H9 (cell line): ENCODE measurements around the gene HIP1R. TPM values are rescaled to one million over a fixed set of nuclear protein-coding genes. Genes with fewer than 3 reads are reported as not detected.

Experiments used
- DNase-seq: peaks from one replicate; pipeline ENCODE4 v3.0.0-alpha.2; 2017
- H2AFZ ChIP-seq: one replicate; pipeline ENCODE4 v1.6.1; 2013; ENCODE audit warnings: mild to moderate bottlenecking, low read length, control low read depth, moderate library complexity
- H2AK5ac ChIP-seq: 2 replicates; pipeline ENCODE4 v1.6.1; 2013; ENCODE audit warnings: low read length, control low read depth, mixed read lengths; ENCODE audit not compliant: insufficient read length
- H2BK120ac ChIP-seq: one replicate; pipeline ENCODE4 v1.6.1; 2013; ENCODE audit warnings: low read depth, mild to moderate bottlenecking, low read length, control low read depth, inconsistent platforms; ENCODE audit not compliant: poor library complexity, severe bottlenecking
- H2BK12ac ChIP-seq: 2 replicates; pipeline ENCODE4 v1.6.1; 2013; ENCODE audit warnings: low read length, control low read depth, mixed read lengths, low read depth; ENCODE audit not compliant: insufficient read length
- H2BK15ac ChIP-seq: 2 replicates; pipeline ENCODE4 v1.6.1; 2013; ENCODE audit warnings: low read depth, low read length, control low read depth
- H2BK20ac ChIP-seq: one replicate; pipeline ENCODE4 v1.6.1; 2013; ENCODE audit warnings: low read depth, mild to moderate bottlenecking, low read length, control low read depth, inconsistent platforms; ENCODE audit not compliant: poor library complexity, severe bottlenecking
- H2BK5ac ChIP-seq: 2 replicates; pipeline ENCODE4 v1.6.1; 2013; ENCODE audit warnings: low read length, control low read depth, mixed read lengths; ENCODE audit not compliant: insufficient read length
- H3K14ac ChIP-seq: 2 replicates; pipeline ENCODE4 v1.6.1; 2013; ENCODE audit warnings: low read length, control low read depth; ENCODE audit not compliant: insufficient read depth
- H3K18ac ChIP-seq: 2 replicates; pipeline ENCODE4 v1.6.1; 2013; ENCODE audit warnings: low read depth, mild to moderate bottlenecking, mixed read lengths, low read length, control low read depth; ENCODE audit not compliant: insufficient read length
- H3K23ac ChIP-seq: 2 replicates; pipeline ENCODE4 v1.6.1; 2013; ENCODE audit warnings: low read length, control low read depth, mixed read lengths, low read depth; ENCODE audit not compliant: insufficient read length
- H3K23me2 ChIP-seq: 2 replicates; pipeline ENCODE4 v1.6.1; 2013; ENCODE audit warnings: low read depth, mild to moderate bottlenecking, mixed read lengths, low read length, control low read depth; ENCODE audit not compliant: insufficient read length, poor library complexity, severe bottlenecking
- H3K27ac ChIP-seq: 2 replicates; pipeline ENCODE4 v1.5.1; 2013; ENCODE audit warnings: low read length, control low read depth, mixed read lengths, low read depth; ENCODE audit not compliant: insufficient read length
- H3K27me3 ChIP-seq: 2 replicates; pipeline ENCODE4 v1.6.1; 2013; ENCODE audit warnings: low read length, control low read depth, inconsistent platforms; ENCODE audit not compliant: insufficient read depth
- H3K4ac ChIP-seq: 2 replicates; pipeline ENCODE4 v1.6.1; 2013; ENCODE audit warnings: low read depth, mild to moderate bottlenecking, control low read depth, inconsistent platforms, low read length, moderate library complexity
- H3K4me1 ChIP-seq: 2 replicates; pipeline ENCODE4 v1.6.1; 2013; ENCODE audit warnings: low read length, control low read depth, inconsistent platforms; ENCODE audit not compliant: insufficient read depth
- H3K4me2 ChIP-seq: 2 replicates; pipeline ENCODE4 v1.6.1; 2013; ENCODE audit warnings: low read length, control low read depth, mixed read lengths; ENCODE audit not compliant: insufficient read length, insufficient read depth
- H3K56ac ChIP-seq: 2 replicates; pipeline ENCODE4 v1.6.1; 2013; ENCODE audit warnings: low read depth, mild to moderate bottlenecking, mixed read lengths, low read length, control low read depth; ENCODE audit not compliant: insufficient read length
- H3K79me1 ChIP-seq: 2 replicates; pipeline ENCODE4 v1.6.1; 2013; ENCODE audit warnings: low read depth, mild to moderate bottlenecking, moderate library complexity, low read length, control low read depth, inconsistent platforms; ENCODE audit not compliant: insufficient read depth, poor library complexity, severe bottlenecking
- H3K79me2 ChIP-seq: 2 replicates; pipeline ENCODE4 v1.6.1; 2013; ENCODE audit warnings: low read length, control low read depth, inconsistent platforms; ENCODE audit not compliant: insufficient read depth
- H3K9ac ChIP-seq: 2 replicates; pipeline ENCODE4 v1.6.1; 2013; ENCODE audit warnings: low read length, control low read depth, mixed read lengths; ENCODE audit not compliant: insufficient read length; ENCODE audit errors: extremely low read depth
- H3K9me3 ChIP-seq: one replicate; pipeline ENCODE4 v1.6.1; 2013; ENCODE audit warnings: low read depth, low read length, inconsistent platforms; ENCODE audit not compliant: control insufficient read depth
- H3T11ph ChIP-seq: one replicate; pipeline ENCODE4 v1.6.1; 2013; ENCODE audit warnings: mild to moderate bottlenecking, low read length, control low read depth, inconsistent platforms
- H4K20me1 ChIP-seq: one replicate; pipeline ENCODE4 v1.6.1; 2013; ENCODE audit not compliant: control insufficient read depth, insufficient read length, insufficient read depth
- H4K5ac ChIP-seq: 2 replicates; pipeline ENCODE4 v1.6.1; 2013; ENCODE audit warnings: low read depth, mild to moderate bottlenecking, mixed read lengths, low read length, control low read depth; ENCODE audit not compliant: insufficient read length
- H4K8ac ChIP-seq: replicated peaks from 2 replicates; pipeline ENCODE4 v1.6.1; 2013; ENCODE audit warnings: low read length, control low read depth, mixed read lengths, low read depth; ENCODE audit not compliant: insufficient read length
- H4K91ac ChIP-seq: 2 replicates; pipeline ENCODE4 v1.6.1; 2013; ENCODE audit warnings: low read depth, mild to moderate bottlenecking, moderate library complexity, mixed read lengths, low read length, control low read depth; ENCODE audit not compliant: insufficient read length
- H3K27ac Mint-ChIP-seq, 3 experiments: 2 replicates in 2 of 3; 3 replicates in 1 of 3; pipeline ENCODE4 v1.8.0; 2020 to 2021; ENCODE audit warnings: mixed read lengths in 3 of 3, mild to moderate bottlenecking in 1 of 3, moderate library complexity in 1 of 3
- H3K27me3 Mint-ChIP-seq: 2 replicates; pipeline ENCODE4 v1.8.0; 2021; ENCODE audit warnings: low read depth, mild to moderate bottlenecking, moderate library complexity, mixed read lengths
- H3K36me3 Mint-ChIP-seq, 3 experiments: 2 replicates in 2 of 3; 3 replicates in 1 of 3; pipeline ENCODE4 v1.8.0; 2020 to 2021; ENCODE audit warnings: low read depth in 3 of 3, mixed read lengths in 3 of 3; ENCODE audit not compliant: insufficient read depth in 1 of 3
- H3K4me1 Mint-ChIP-seq, 2 experiments: 2 replicates each; pipeline ENCODE4 v1.8.0; 2020; ENCODE audit warnings: mixed read lengths in 2 of 2
- H3K4me3 Mint-ChIP-seq, 2 experiments: 2 replicates in 1 of 2; 3 replicates in 1 of 2; pipeline ENCODE4 v1.8.0; 2020 to 2021; ENCODE audit warnings: mild to moderate bottlenecking in 2 of 2, mixed read lengths in 2 of 2, moderate library complexity in 1 of 2
- H3K9me3 Mint-ChIP-seq, 2 experiments: 2 replicates in 1 of 2; 3 replicates in 1 of 2; pipeline ENCODE4 v1.8.0; 2020; ENCODE audit warnings: mild to moderate bottlenecking in 2 of 2, mixed read lengths in 2 of 2, moderate library complexity in 1 of 2
- CTCF ChIP-seq: fragments of 200-600 bp; sonication (generic); conservative IDR thresholded peaks from 3 replicates; pipeline ENCODE4 v1.8.0; 2021; ENCODE audit warnings: antibody characterized with exemption, mild to moderate bottlenecking
- WGBS: extraction: QIAGEN DNeasy Blood & Tissue Kit; methylation state at CpG from one replicate; pipeline ENCODE4 v1.1.7; 2013; ENCODE audit warnings: missing lambda C conversion rate, low lambda C conversion rate, mixed read lengths; ENCODE audit not compliant: insufficient read length; ENCODE audit errors: extremely low coverage; 5-methylcytosine and 5-hydroxymethylcytosine counted together
- total RNA-seq: library from RNA; stranded (reverse); gene quantifications from 2 replicates; pipeline ENCODE4 v1.2.1, GENCODE V29; 2021

The HIP1R gene
- total RNA-seq, 1 experiment from 2014 or later = 17.4 TPM

DNA sequence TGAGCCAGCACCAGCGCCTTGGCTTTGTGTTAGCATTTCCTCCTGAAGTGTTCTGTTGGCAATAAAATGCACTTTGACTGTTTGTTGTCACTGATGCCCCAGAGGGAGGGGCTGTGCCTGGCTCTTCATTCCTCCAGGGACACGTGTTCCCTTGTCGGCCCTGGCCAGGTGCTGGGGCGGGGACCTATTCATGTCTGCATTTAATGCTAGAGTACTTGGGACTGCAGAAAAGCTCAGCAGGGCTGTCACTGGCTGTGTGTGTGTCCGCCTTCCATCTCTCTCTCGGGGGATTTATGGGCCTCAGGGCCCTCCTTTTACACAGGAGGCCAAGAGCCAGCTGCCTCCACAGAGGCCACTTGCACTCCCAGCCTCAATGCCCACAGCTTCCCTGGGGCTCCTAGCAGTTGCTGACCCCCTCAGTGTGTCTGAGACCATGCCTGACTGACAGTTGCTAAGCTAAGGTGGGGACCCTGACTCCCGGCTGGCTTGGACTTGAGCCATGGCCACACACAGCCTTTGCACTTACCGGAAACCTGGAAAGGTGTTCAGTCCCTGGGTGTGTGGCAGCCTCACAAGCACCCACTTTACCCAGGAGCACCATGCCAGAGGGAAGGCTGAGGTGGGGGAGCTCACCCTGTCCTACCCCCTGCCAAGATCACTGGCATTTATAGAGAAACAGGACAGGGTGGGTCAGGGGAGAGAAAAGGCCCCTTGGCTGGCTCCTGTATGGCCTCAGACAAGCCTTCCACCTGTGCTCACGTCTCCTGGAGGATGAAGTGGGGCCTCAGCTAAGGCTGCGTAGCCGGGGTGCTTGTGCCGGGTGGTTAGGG lies 27.8 kb downstream of the HIP1R start:
- Histone ChIP-seq H3K79me1 (no peaks in the 10 kb centered on the region), H2BK120ac (no peak overlapping the region), H3K9ac (no peak overlapping the region), H3T11ph (no peak overlapping the region), H4K20me1 (no peaks in the 10 kb centered on the region), H3K23me2 (no peaks in the 10 kb centered on the region), H3K4me2 (no peak overlapping the region), H3K27ac (no peak overlapping the region), H3K79me2 (no peaks in the 10 kb centered on the region), H3K4ac (no peak overlapping the region), H3K23ac (no peak overlapping the region), H4K5ac (no peak overlapping the region), H3K4me1 (no peaks in the 10 kb centered on the region), H2AK5ac (no peak overlapping the region), H2BK5ac (no peak overlapping the region), H3K9me3 (no peaks in the 10 kb centered on the region), H3K56ac (no peak overlapping the region), H3K14ac (no peak overlapping the region; the same call in 1 of the 2 replicates), H4K91ac (no peak overlapping the region), H3K27me3 (no peaks in the 10 kb centered on the region), H2BK15ac (no peak overlapping the region), H2BK12ac (no peak overlapping the region), H4K8ac (no peak overlapping the region), H2AFZ (no peak overlapping the region), H3K18ac (no peak overlapping the region), H2BK20ac (no peak overlapping the region)
- no peaks in the 10 kb centered on the region for H3K9me3 Mint-ChIP-seq
- H3K4me1 Mint-ChIP-seq = peaks cover 0 to 2% of the 10 kb centered on the region in 2 experiments; a peak in 1 of 4 replicates
- H3K4me3 Mint-ChIP-seq = peak overlapping the region in 1 of 2 experiments; percentile 32; a peak in 1 of 5 replicates
- H3K27ac Mint-ChIP-seq = peak overlapping the region in 2 of 3 experiments; percentile 20 to 93; a peak in 1 of 7 replicates
- peaks cover 61% of the 10 kb centered on the region for H3K27me3 Mint-ChIP-seq
- H3K36me3 Mint-ChIP-seq = peaks cover 3 to 8% (median 6%) of the 10 kb centered on the region in 3 experiments; a peak in 5 of 7 replicates
- no peak for DNase-seq
- no CpG with 5 or more reads among the region's 12 CpGs for WGBS
- no peak for TF ChIP-seq CTCF
